Keratinocyte (primary cell): ENCODE measurements around the gene VPS37B.

ENCODE experiments used
- CTCF ChIP-seq, 3 experiments: IDR thresholded peaks in 1 of 3; conservative IDR thresholded peaks in 1 of 3; optimal IDR thresholded peaks in 1 of 3; 2 replicates in 2 of 3; 3 replicates in 1 of 3; pipeline versions ENCODE3 to v1.5.1; 2011; ENCODE audit warnings: low read length in 3 of 3, mild to moderate bottlenecking in 3 of 3, moderate library complexity in 2 of 3, control low read depth in 1 of 3, inconsistent platforms in 1 of 3; ENCODE audit not compliant: insufficient read depth in 2 of 3; ENCODE audit errors: extremely low read depth in 1 of 3
- EZH2 ChIP-seq: IDR thresholded peaks from one replicate; pipeline ENCODE4 v1.6.1; 2012; ENCODE audit warnings: inconsistent platforms, mild to moderate bottlenecking, low read length, moderate library complexity

- TF ChIP-seq CTCF (optimal IDR thresholded peaks at IDR 0.05 in 1 of 3, IDR thresholded peaks at IDR 0.05 in 1 of 3, conservative IDR thresholded peaks at IDR 0.05 in 1 of 3; ENCODE audit: extremely low read depth in 1 of 3, insufficient read depth in 2 of 3, low read length in 3 of 3), result no peak
- TF ChIP-seq EZH2, result no peak
These were observed 21.7 kb upstream of the VPS37B start for GRCh38 chr12:122917507-122918121.
